GM18868 (cell line): ENCODE measurements around the gene ARHGAP25.

Experiments used
- ATAC-seq: cut with Tn5 transposase; IDR thresholded peaks from one replicate; pipeline ENCODE4 v1.9.1; 2021; ENCODE audit warnings: mild to moderate bottlenecking, moderate library complexity; ENCODE audit not compliant: unreplicated experiment

Gene ARHGAP25

GRCh38 chr2:68734688-68735525 is at the start of gene ARHGAP25:
TSS of gene ARHGAP25 (plus strand) at chr2:68734811. CDS start at chr2:68735200, 389 bp downstream.
- peak; percentile 57 for ATAC-seq

DNA sequence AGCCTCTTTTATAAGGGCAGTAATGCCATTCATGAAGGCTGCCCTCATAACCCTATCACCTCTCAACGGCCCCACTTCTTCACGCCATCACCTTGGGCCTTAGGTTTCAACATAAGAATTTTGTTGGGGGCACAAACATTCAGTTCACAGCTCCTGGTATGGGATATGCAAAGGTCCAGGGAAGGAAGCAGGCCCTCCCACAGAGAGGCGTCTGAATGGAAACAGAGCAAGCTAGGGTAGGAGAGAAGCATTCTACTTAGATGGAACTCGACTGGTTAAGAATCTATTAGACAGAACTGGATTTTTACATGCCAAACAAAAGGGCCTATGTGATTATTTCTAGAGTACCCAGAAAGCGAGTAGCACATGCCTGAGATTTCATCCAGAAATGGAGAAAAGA is 48.4 kb upstream of the ARHGAP25 start:
- no peak for ATAC-seq

DNA sequence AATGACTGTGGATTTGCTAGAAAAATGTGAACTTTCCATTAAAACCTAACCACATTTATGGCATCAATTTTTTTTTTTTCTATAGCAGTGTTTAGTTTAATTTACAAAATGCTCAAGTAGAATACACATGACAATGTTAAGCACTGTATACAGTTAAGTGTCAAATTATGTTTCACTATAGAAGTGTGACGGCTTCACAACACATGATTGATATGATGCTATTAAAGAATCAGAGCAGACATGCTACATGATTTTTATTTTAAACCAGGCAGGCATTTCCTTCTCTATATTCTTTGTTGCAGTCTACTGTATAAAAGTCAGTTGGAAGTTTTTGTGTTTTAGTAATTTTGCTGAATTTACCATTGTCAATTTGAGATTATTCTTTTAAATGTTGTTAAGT is 47.6 kb upstream of the ARHGAP25 start:
- no peak for ATAC-seq

- peak; percentile 94 for ATAC-seq
These were observed 44.8 kb upstream of the ARHGAP25 start for GRCh38 chr2:68689553-68690537.

DNA sequence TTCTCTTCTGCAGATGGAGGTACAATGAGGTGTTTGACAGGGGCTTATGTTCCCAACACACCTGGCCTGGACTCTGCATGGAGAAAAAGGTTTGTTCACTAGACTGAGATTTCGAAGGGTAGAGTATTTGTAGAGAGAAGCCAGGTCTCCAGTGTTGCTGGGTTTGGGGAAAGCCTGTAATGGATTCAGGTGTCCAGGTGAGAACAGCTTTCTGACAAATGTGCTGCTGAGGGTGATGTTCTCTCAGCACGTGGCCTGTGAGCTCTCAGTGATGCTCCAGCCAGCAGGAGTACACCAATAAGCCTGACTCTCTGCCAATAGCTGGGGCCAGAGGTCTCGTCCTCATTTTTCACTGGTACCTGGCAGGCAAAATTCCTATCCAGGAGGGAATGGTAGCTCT is 43.8 kb upstream of the ARHGAP25 start:
- no peak for ATAC-seq

DNA sequence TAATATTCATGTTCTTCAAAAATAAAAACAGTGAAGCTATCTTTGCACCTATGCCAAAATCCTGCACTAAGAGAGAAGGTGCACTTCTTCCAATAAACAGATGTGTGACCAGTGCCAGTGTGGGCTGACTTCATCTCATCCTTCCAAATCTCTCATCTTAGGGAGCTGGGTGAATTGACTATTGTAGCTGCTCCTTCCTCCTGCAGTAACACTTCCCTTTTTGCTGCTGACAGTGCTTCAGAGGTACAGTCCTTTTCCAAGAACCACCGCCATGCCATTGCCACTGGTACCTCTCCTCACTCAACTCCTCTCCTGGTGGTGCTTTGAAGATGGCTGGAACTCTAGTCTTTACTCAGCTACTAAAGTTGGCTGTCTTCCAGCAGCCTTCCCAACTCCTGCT is 42.1 kb upstream of the ARHGAP25 start:
- ATAC-seq = no peak

- ATAC-seq = no peak
These were observed 40.7 kb upstream of the ARHGAP25 start for GRCh38 chr2:68693951-68694350.

GRCh38 chr2:68695971-68696370 is 38.6 kb upstream of the ARHGAP25 start:
- no peak for ATAC-seq

DNA sequence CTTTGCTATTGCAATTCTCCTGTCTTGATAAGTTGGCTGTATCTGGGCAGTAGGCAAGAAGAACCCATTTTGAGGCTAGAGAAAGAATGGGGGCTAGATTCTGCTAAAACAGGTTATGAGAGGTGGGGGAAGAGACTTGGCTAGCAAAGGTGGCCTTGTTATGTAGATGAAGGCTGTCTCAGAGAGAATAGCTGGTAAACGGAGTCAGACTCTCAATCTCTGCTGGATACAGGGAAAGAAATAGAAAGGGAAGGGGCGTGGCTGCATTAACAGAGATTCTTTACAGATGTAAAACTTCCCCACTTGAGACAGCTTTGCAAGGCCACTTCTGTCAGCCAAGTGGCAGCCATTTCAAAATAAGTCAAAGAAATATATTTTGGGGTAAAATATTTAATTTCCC is 38.1 kb upstream of the ARHGAP25 start:
- no peak for ATAC-seq

DNA sequence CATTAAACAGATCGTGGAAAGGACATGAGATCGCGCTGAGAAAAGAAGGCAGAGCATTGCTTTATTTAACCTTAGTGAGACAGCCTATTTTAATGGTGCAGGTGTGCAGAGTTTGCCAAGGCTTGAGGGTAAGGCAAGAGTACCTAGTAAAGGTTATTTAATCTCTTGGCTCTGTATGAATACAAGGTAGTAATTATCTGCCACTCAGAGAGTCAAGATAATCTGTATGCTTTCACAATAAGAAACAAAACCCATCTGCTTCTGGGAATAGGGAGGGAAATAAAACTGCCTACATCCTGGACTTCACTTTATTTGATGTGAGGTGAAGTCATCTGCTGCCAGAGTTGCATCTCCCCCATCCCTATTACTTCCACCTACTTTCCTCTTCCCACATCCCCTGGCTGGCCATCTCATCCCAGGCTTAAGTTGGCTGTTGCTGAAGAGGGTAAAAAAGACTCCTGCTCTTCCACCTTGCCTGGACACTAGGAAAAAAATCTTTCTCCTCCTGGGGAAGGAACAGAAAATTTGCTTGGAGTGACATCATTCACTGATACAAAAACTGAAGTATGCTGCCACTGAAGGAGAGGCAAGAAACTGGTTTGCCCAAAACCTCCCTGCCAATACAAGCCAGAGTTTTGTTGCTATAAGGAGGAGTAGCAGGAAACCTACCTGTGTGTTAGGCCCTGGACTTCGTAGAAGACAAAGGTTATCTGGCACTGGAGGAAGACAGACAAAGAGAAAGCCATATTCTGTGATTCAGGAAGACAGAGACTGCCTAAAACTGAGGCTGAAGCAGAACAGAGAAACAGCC is 35.8 kb upstream of the ARHGAP25 start:
- no peak for ATAC-seq

- no peak for ATAC-seq
These were observed 34.1 kb upstream of the ARHGAP25 start for GRCh38 chr2:68700560-68700959.

DNA sequence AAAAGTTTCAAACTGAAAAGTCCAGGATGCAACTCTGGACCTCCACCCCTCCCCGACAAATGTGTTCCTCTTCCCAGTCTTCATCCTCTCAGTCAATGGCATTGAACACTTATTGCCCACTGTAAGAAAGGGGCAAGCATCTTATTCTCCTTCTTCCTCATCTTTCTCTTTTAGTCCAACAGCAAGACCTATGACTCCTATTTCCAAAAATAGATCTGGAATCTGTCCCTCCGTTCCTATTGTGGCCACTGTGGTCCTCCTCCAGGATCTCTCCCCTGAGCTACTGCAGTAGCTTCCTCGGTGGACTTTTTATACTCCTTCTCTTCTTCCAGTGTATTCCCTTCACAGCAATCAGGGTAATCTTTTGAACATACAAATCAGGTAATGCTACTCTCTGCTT is 28.0 kb upstream of the ARHGAP25 start:
- ATAC-seq = no peak

DNA sequence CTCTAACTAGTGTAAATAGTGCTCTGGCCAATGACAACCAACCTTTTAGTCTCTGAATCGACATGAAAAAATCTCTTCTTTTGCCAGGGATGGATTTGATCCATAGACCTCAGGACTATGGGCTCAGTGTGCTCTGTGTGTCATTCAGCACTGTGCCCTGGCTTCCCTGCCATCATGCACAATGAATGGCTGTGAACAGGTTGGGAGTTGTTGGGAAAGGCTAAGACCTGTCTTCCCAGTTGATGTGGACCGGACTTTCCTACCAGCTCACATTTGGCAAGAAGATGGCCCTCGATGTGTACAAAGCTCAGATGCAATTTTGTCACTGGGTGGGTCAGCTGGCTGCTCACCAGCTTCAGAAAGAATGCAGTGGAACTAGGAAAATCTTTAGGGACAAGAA is 26.0 kb upstream of the ARHGAP25 start:
- no peak for ATAC-seq

DNA sequence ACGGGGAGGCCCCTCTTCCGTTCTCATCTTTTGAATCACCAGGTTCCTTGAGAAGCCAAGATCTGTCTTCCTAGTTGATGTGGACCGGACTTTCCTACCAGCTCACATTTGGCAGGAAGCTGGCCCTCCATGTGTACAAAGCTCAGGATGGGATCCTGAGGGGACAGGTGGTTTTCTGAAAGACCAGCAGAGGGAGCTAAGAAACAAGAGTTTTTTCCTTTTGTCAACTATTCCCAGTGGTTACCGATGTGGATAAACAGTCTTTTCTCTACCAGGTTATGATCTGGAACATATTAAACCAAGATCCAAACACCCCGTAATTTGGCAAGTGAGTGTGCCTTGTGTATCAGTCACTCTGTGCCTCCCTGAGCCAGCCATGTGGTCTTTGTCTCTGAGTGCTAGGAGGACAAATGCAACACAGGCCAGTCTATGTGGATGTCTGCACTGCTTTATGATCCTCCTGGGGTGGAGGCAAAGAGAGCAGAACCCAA is 25.1 kb upstream of the ARHGAP25 start:
- no peak for ATAC-seq

GRCh38 chr2:68710336-68710735 is 24.3 kb upstream of the ARHGAP25 start:
- ATAC-seq = no peak

GRCh38 chr2:68710756-68711155 is 23.9 kb upstream of the ARHGAP25 start:
- ATAC-seq = no peak

GRCh38 chr2:68714866-68715265 is 19.7 kb upstream of the ARHGAP25 start:
- peak; percentile 81 for ATAC-seq

DNA sequence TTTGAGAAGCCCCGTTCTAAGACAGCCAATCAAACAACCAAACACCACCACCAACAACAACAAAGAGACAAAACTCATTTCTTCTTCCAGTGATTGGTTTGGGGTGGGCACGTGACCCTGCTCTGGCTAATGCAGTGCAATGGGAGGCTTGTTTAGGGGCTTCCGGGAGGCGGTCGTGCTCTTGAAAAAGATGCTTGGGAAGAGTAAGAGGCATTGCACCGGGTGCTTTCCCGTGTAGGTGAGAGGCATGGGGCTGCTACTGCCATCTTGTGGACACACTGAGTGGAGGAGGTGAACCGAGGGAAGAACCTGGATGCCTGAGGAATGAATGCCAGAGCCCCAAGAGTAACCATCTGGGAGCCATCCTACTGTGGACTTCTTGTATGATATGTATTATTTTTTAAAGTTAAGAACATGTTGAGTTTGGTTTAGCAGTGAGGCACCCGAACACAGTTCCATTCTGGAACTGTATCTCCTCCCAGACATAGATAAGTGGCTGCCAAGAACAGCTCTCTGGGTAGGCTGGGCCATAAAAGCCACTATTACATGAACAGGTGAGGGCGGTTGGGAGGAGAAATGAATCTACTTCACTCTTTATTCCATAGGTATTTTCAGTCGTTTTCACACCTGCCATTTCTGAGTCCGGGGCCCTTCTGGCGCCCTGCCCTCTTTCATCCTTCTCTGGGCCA is 19.1 kb upstream of the ARHGAP25 start:
- ATAC-seq = peak; percentile 57

DNA sequence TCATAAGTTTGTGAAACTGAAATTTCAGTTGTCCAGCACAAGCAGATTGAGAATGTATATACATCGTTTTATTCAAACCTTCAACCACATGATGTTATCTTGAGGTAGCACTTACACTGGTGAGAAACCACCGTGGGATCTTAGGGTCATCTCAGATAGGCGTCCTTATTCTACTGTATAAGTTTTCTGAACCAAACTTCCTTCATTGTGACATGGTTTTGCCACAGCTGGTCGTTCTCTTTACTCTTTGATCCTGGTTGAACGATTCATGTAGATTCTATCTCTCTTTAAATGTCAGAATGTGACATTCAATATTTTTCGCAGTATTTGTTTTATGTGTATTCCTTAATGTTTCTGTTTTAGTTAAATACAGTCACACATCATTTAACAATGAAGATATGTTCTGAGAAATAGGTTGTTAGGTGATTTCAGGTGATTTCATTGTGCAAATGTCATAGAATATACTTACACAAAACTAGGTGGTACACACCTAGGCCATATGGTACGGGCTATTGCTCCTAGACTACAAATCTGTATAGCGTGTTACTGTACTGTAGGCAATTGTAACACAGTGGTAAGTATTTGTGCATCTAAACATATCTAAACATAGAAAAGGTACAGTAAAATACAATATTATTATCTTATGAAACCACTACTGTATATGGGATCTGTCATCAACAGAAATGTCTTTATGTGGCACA is 17.9 kb upstream of the ARHGAP25 start:
- no peak for ATAC-seq

GRCh38 chr2:68717305-68717661 is 17.3 kb upstream of the ARHGAP25 start:
- peak; percentile 32 for ATAC-seq
